GM12878 (cell line): ENCODE data around the gene EYA2.

ENCODE experiments used
- ATF3 ChIP-seq: IDR thresholded peaks from 2 replicates; pipeline ENCODE4 v1.6.1; 2011; ENCODE audit warnings: low read depth, mild to moderate bottlenecking, low read length, moderate library complexity, borderline replicate concordance; ENCODE audit errors: extremely low read depth
- BHLHE40 ChIP-seq, 2 experiments: fragments of 450-650 bp in 1 of 2; IDR thresholded peaks; 2 replicates each; pipeline ENCODE4 v1.6.1; 2011 to 2017; ENCODE audit warnings: low read depth in 2 of 2, borderline replicate concordance in 1 of 2, improper control_type of control experiment in 1 of 2, low read length in 1 of 2, mild to moderate bottlenecking in 1 of 2
- CHD4 ChIP-seq: fragments of 200-600 bp; sonication (generic); IDR thresholded peaks from 2 replicates; pipeline ENCODE4 v1.6.1; 2016; ENCODE audit warnings: mild to moderate bottlenecking
- CREB1 ChIP-seq: IDR thresholded peaks from 2 replicates; pipeline ENCODE4 v1.6.1; 2012; ENCODE audit warnings: low read depth, mild to moderate bottlenecking, inconsistent platforms
- CTCF ChIP-seq, 3 experiments: IDR thresholded peaks in 2 of 3; conservative IDR thresholded peaks in 1 of 3; 2 replicates each; pipeline ENCODE4 v1.5.1; 2011; ENCODE audit warnings: low read depth in 3 of 3, low read length in 3 of 3, mild to moderate bottlenecking in 3 of 3, control low read depth in 2 of 3, moderate library complexity in 2 of 3, inconsistent platforms in 1 of 3, mixed read lengths in 1 of 3; ENCODE audit not compliant: control insufficient read depth in 2 of 3, insufficient read depth in 1 of 3; ENCODE audit errors: extremely low read depth in 1 of 3
- CUX1 ChIP-seq: IDR thresholded peaks from 2 replicates; pipeline ENCODE4 v1.6.1; 2012; ENCODE audit warnings: improper control_type of control experiment, low read depth, low read length; ENCODE audit not compliant: insufficient replicate concordance
- EP300 ChIP-seq, 2 experiments: fragments of 150-350 bp in 1 of 2; IDR thresholded peaks; 2 replicates each; pipeline ENCODE4 v1.6.1; 2011 to 2012; ENCODE audit warnings: low read depth in 2 of 2, low read length in 2 of 2, borderline replicate concordance in 1 of 2, improper control_type of control experiment in 1 of 2, inconsistent platforms in 1 of 2; ENCODE audit not compliant: control insufficient read depth in 1 of 2
- EZH2 ChIP-seq: IDR thresholded peaks from 2 replicates; pipeline ENCODE4 v1.6.1; 2012; ENCODE audit warnings: low read depth, mild to moderate bottlenecking, control low read depth, inconsistent platforms, low read length, borderline replicate concordance; ENCODE audit not compliant: control insufficient read depth
- MEF2A ChIP-seq: IDR thresholded peaks from 2 replicates; pipeline ENCODE4 v1.6.1; 2011; ENCODE audit warnings: low read depth, mild to moderate bottlenecking, low read length, moderate library complexity; ENCODE audit not compliant: insufficient read depth
- PBX3 ChIP-seq: IDR thresholded peaks from 2 replicates; pipeline ENCODE4 v1.6.1; 2011; ENCODE audit warnings: mild to moderate bottlenecking, low read depth, low read length, moderate library complexity; ENCODE audit not compliant: insufficient replicate concordance
- RCOR1 ChIP-seq: conservative IDR thresholded peaks from 2 replicates; pipeline ENCODE4 v1.6.1; 2012; ENCODE audit warnings: low read depth, low read length, improper control_type of control experiment
- SIN3A ChIP-seq: IDR thresholded peaks from 2 replicates; pipeline ENCODE4 v1.6.1; 2012; ENCODE audit warnings: low read depth, low read length, improper control_type of control experiment
- SP1 ChIP-seq: IDR thresholded peaks from one replicate; pipeline ENCODE4 v1.6.1; 2011; ENCODE audit warnings: low read depth, low read length
- ZBTB11 ChIP-seq: fragments of 450-650 bp; formaldehyde crosslinking; IDR thresholded peaks from 2 replicates; pipeline ENCODE4 v1.5.0; 2022; ENCODE audit warnings: mild to moderate bottlenecking, missing genetic modification characterization

GRCh38 chr20:47008842-47009518 lies 114.3 kb downstream of the EYA2 start:
- TF ChIP-seq BHLHE40 (IDR thresholded peaks at IDR 0.05; ENCODE audit: borderline replicate concordance in 1 of 2, low read depth in 2 of 2, low read length in 1 of 2) (no peak), CTCF (IDR thresholded peaks at IDR 0.05 in 2 of 3, conservative IDR thresholded peaks at IDR 0.05 in 1 of 3; ENCODE audit: control insufficient read depth in 2 of 3, extremely low read depth in 1 of 3, insufficient read depth in 1 of 3, low read depth in 3 of 3, low read length in 3 of 3) (no peak), RCOR1 (no peak), SIN3A (no peak), PBX3 (no peak), EP300 (IDR thresholded peaks at IDR 0.05; ENCODE audit: borderline replicate concordance in 1 of 2, control insufficient read depth in 1 of 2, low read depth in 2 of 2, low read length in 2 of 2) (no peak), CUX1 (no peak), CREB1 (no peak), SP1 (no peak), EZH2 (no peak), ZBTB11 (CRISPR knock-in tag) (no peak), CHD4 (no peak), MEF2A (no peak), ATF3 (no peak)
